Measurements from ENCODE around the gene KIF16B. TPM values are rescaled to one million over a fixed set of nuclear protein-coding genes. Genes with fewer than 3 reads are reported as not detected.

The KIF16B gene
- total and polyA plus RNA-seq, 2 of the 8 experiments (the other 6 are each of a cell fraction or from before 2014, with no cell fraction given) = 3.0 to 9.2 TPM

DNA sequence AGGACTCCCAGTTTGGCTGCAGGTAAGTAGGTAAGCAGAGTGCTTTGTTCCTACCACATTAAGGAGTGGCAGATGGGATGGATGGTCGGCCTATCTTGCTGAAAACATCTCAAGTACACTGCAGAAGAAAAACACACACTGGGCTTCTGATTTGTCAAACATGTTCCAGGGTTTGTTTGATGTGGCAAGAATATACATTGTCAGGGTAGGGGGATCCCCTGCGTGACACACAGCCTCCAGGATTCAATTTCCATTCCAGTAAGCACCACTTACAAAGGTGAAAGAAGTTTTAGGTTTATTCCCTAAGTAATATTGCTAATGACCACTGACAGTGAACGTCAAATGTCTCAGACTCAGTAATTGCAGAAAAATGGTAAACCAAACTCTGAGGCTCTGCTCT is 26.0 kb upstream of the KIF16B start (continued):
- TF ChIP-seq RAD21 (IDR thresholded peaks at IDR 0.05 in 1 of 2, conservative IDR thresholded peaks at IDR 0.05 in 1 of 2; ENCODE audit: low read depth in 2 of 2, low read length in 2 of 2) = no peak
- TF ChIP-seq, protein P1, sequence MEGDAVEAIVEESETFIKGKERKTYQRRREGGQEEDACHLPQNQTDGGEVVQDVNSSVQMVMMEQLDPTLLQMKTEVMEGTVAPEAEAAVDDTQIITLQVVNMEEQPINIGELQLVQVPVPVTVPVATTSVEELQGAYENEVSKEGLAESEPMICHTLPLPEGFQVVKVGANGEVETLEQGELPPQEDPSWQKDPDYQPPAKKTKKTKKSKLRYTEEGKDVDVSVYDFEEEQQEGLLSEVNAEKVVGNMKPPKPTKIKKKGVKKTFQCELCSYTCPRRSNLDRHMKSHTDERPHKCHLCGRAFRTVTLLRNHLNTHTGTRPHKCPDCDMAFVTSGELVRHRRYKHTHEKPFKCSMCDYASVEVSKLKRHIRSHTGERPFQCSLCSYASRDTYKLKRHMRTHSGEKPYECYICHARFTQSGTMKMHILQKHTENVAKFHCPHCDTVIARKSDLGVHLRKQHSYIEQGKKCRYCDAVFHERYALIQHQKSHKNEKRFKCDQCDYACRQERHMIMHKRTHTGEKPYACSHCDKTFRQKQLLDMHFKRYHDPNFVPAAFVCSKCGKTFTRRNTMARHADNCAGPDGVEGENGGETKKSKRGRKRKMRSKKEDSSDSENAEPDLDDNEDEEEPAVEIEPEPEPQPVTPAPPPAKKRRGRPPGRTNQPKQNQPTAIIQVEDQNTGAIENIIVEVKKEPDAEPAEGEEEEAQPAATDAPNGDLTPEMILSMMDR (IDR thresholded peaks at IDR 0.05; ENCODE audit: control extremely low read depth in 1 of 3, insufficient read depth in 1 of 3, low read depth in 1 of 3, low read length in 3 of 3) = no peak

Measured in H1 (cell line).